Endodermal cell (in vitro differentiated cells): ENCODE data around the gene JAZF1. TPM values are rescaled to one million over a fixed set of nuclear protein-coding genes. Genes with fewer than 3 reads are reported as not detected.

ENCODE experiments used
- DNase-seq: peaks from one replicate; pipeline ENCODE4 v3.0.0-alpha.2; 2017
- H3K27ac ChIP-seq: 2 replicates; pipeline ENCODE4 v1.5.1; 2013; ENCODE audit warnings: mild to moderate bottlenecking, low read depth, low read length, moderate library complexity
- H3K27me3 ChIP-seq: 2 replicates; pipeline ENCODE4 v1.6.1; 2013; ENCODE audit warnings: mild to moderate bottlenecking, low read length, moderate library complexity; ENCODE audit not compliant: insufficient read depth, control insufficient read depth, poor library complexity, severe bottlenecking
- H3K36me3 ChIP-seq: 2 replicates; pipeline ENCODE4 v1.7.0; 2013; ENCODE audit warnings: mild to moderate bottlenecking, low read length, moderate library complexity; ENCODE audit not compliant: control insufficient read depth, insufficient read depth
- H3K4me1 ChIP-seq: one replicate; pipeline ENCODE4 v1.7.0; 2013; ENCODE audit warnings: low read length; ENCODE audit not compliant: control insufficient read depth, insufficient read depth
- H3K4me3 ChIP-seq: 2 replicates; pipeline ENCODE4 v1.5.1; 2013; ENCODE audit warnings: mild to moderate bottlenecking, low read length, moderate library complexity
- H3K9ac ChIP-seq: 2 replicates; pipeline ENCODE4 v1.6.1; 2013; ENCODE audit warnings: mild to moderate bottlenecking, low read length, moderate library complexity; ENCODE audit not compliant: poor library complexity, severe bottlenecking; ENCODE audit errors: extremely low read depth
- H3K9me3 ChIP-seq: 2 replicates; pipeline ENCODE4 v1.6.1; 2013; ENCODE audit warnings: mild to moderate bottlenecking, low read length, moderate library complexity; ENCODE audit not compliant: control insufficient read depth
- H3K27ac Mint-ChIP-seq: 2 replicates; pipeline ENCODE4 v1.8.0; 2020; ENCODE audit warnings: mixed read lengths
- H3K27me3 Mint-ChIP-seq: 2 replicates; pipeline ENCODE4 v1.8.0; 2021; ENCODE audit warnings: mild to moderate bottlenecking, mixed read lengths; ENCODE audit not compliant: insufficient read depth
- H3K36me3 Mint-ChIP-seq: 2 replicates; pipeline ENCODE4 v1.8.0; 2020; ENCODE audit warnings: low read depth, mixed read lengths
- H3K4me1 Mint-ChIP-seq: 2 replicates; pipeline ENCODE4 v1.8.0; 2020; ENCODE audit warnings: mixed read lengths
- H3K4me3 Mint-ChIP-seq: 2 replicates; pipeline ENCODE4 v1.8.0; 2020; ENCODE audit warnings: mild to moderate bottlenecking, moderate library complexity, mixed read lengths
- H3K9me3 Mint-ChIP-seq: 2 replicates; pipeline ENCODE4 v1.8.0; 2020; ENCODE audit warnings: mild to moderate bottlenecking, mixed read lengths
- CTCF ChIP-seq: fragments of 200-600 bp; sonication (generic); conservative IDR thresholded peaks from 2 replicates; pipeline ENCODE4 v1.5.0; 2021; ENCODE audit warnings: antibody characterized with exemption, mild to moderate bottlenecking
- WGBS, 2 experiments: methylation state at CpG; one replicate each; pipeline versions ENCODE4 v1.1.5 to v1.1.7; 2013; ENCODE audit warnings: missing lambda C conversion rate in 2 of 2, mixed read lengths in 1 of 2; ENCODE audit not compliant: insufficient coverage in 1 of 2, insufficient read length in 1 of 2; 5-methylcytosine and 5-hydroxymethylcytosine counted together
- total RNA-seq, 2 donors: library from RNA; stranded (reverse); fragmentation: NEBNext Ultra II Directional in 1 of 2; extraction: Animal tissue kit (Norgen Biotek cat#: 25700) in 1 of 2; gene quantifications; 2 replicates in 1 of 2; 3 replicates in 1 of 2; pipeline ENCODE4 v1.2.1, GENCODE V29; 2021

Gene JAZF1
- total RNA-seq, 2 donors from 2014 or later: 18.3 to 33.6 TPM

DNA sequence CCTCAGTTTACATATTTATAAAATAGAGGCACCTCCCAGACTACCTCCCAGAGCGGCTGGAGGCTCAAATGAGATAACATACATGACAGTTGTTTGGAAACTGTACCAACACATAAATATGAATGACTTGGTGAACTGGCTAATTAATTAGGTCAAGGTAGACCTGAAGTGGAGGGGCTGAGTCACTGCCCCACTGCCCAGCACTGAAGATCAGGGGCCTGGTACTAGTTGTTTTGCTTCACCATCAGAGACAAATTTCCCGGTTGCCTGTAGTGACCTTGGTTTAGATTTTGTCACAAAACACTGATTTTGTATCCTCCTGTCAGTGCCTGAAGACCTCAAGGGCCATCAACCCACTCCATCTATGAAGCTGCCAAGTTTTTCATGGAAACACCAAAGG is 41.8 kb downstream of the JAZF1 start:
- no peak for DNase-seq
- Histone ChIP-seq H3K9ac (no peak overlapping the region), H3K4me3 (no peak overlapping the region), H3K36me3 (no peaks in the 10 kb centered on the region), H3K4me1 (peaks cover 8% of the 10 kb centered on the region), H3K27me3 (no peaks in the 10 kb centered on the region), H3K27ac (no peak overlapping the region), H3K9me3 (no peaks in the 10 kb centered on the region)
- 96 to 100% methylated on average over 1 to 2 of the region's 2 CpGs for WGBS, 2 experiments
- Mint-ChIP-seq H3K4me3 (no peak overlapping the region), H3K4me1 (peaks cover 44% of the 10 kb centered on the region), H3K36me3 (peaks cover 2% of the 10 kb centered on the region), H3K9me3 (no peaks in the 10 kb centered on the region), H3K27me3 (no peaks in the 10 kb centered on the region), H3K27ac (peak overlapping the region; percentile 53)
- no peak for TF ChIP-seq CTCF

DNA sequence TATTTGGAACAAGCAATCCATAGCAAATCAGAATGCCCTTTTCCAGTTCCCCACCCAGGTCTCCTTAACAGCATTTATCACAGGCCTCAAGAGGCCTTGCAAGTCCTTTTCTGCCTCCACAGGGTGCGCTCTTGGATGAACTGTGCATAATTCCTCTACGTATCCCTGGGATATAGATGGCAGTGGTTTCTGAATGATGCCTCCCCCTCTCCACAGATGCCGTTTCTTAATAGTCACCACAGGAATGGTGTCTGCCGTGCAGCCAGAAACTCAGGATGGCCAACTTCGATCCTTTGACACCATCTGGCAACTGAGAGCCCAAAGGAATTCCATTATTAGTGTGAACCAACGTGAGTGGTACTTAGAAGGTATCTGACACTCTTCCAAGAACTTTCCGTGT is 43.1 kb downstream of the JAZF1 start:
- Histone ChIP-seq H3K9ac (no peak overlapping the region), H3K27me3 (no peaks in the 10 kb centered on the region), H3K27ac (peak overlapping the region; percentile 0), H3K9me3 (no peaks in the 10 kb centered on the region), H3K4me1 (peaks cover 8% of the 10 kb centered on the region), H3K36me3 (no peaks in the 10 kb centered on the region), H3K4me3 (no peak overlapping the region)
- 66 to 82% methylated on average over 4 to 7 of the region's 7 CpGs for WGBS, 2 experiments
- no peak overlapping the region for H3K4me3 Mint-ChIP-seq
- no peak for DNase-seq
- H3K27me3 Mint-ChIP-seq: no peaks in the 10 kb centered on the region
- H3K36me3 Mint-ChIP-seq: peaks cover 2% of the 10 kb centered on the region
- H3K27ac Mint-ChIP-seq: no peak overlapping the region
- no peaks in the 10 kb centered on the region for H3K9me3 Mint-ChIP-seq
- TF ChIP-seq CTCF: no peak
- peaks cover 40% of the 10 kb centered on the region for H3K4me1 Mint-ChIP-seq

GRCh38 chr7:28136885-28137284 is 43.7 kb downstream of the JAZF1 start:
- 88 to 92% methylated on average over 8 of the region's 8 CpGs for WGBS, 2 experiments
- no peak overlapping the region for H3K9ac ChIP-seq
- H3K9me3 Mint-ChIP-seq: no peaks in the 10 kb centered on the region
- H3K4me1 ChIP-seq: peaks cover 8% of the 10 kb centered on the region
- peak overlapping the region; percentile 14 for H3K27ac Mint-ChIP-seq
- peak overlapping the region; percentile 70 for H3K27ac ChIP-seq
- DNase-seq: no peak
- H3K36me3 ChIP-seq: no peaks in the 10 kb centered on the region
- no peaks in the 10 kb centered on the region for H3K9me3 ChIP-seq
- no peak overlapping the region for H3K4me3 ChIP-seq
- H3K27me3 Mint-ChIP-seq: no peaks in the 10 kb centered on the region
- no peak overlapping the region for H3K4me3 Mint-ChIP-seq
- no peak for TF ChIP-seq CTCF
- peaks cover 2% of the 10 kb centered on the region for H3K36me3 Mint-ChIP-seq
- no peaks in the 10 kb centered on the region for H3K27me3 ChIP-seq
- H3K4me1 Mint-ChIP-seq: peaks cover 40% of the 10 kb centered on the region
